HEK293 (cell line): ENCODE measurements around the gene LAMTOR4.

Source experiments
- GLIS1 ChIP-seq: fragments of 450-650 bp; formaldehyde crosslinking; IDR thresholded peaks from 2 replicates; pipeline ENCODE4 v1.5.1; 2016; ENCODE audit warnings: missing biosample characterization, missing genetic modification characterization
- KLF9 ChIP-seq: fragments of 450-650 bp; formaldehyde crosslinking; IDR thresholded peaks from 2 replicates; pipeline ENCODE4 v1.5.1; 2016; ENCODE audit warnings: missing biosample characterization, missing genetic modification characterization, low read depth
- SCRT2 ChIP-seq: fragments of 450-650 bp; formaldehyde crosslinking; IDR thresholded peaks from 2 replicates; pipeline ENCODE4 v1.5.1; 2016; ENCODE audit warnings: missing biosample characterization, missing genetic modification characterization
- TSHZ1 ChIP-seq: fragments of 450-650 bp; formaldehyde crosslinking; IDR thresholded peaks from 2 replicates; pipeline ENCODE4 v1.5.1; 2016; ENCODE audit warnings: missing biosample characterization, missing genetic modification characterization, borderline replicate concordance
- YY2 ChIP-seq: fragments of 450-650 bp; formaldehyde crosslinking; IDR thresholded peaks from 2 replicates; pipeline ENCODE4 v1.5.1; 2016; ENCODE audit warnings: missing biosample characterization, missing genetic modification characterization
- ZEB2 ChIP-seq: fragments of 450-650 bp; formaldehyde crosslinking; IDR thresholded peaks from 2 replicates; pipeline ENCODE4 v1.5.1; 2016; ENCODE audit warnings: missing biosample characterization, missing genetic modification characterization
- ZNF140 ChIP-seq: fragments of 450-650 bp; formaldehyde crosslinking; IDR thresholded peaks from 2 replicates; pipeline ENCODE4 v1.5.1; 2016; ENCODE audit warnings: missing biosample characterization, missing genetic modification characterization
- ZNF324 ChIP-seq: fragments of 450-650 bp; formaldehyde crosslinking; IDR thresholded peaks from 2 replicates; pipeline ENCODE4 v1.5.1; 2016; ENCODE audit warnings: missing biosample characterization, missing genetic modification characterization
- ZNF416 ChIP-seq: fragments of 450-650 bp; formaldehyde crosslinking; IDR thresholded peaks from 2 replicates; pipeline ENCODE4 v1.5.1; 2016; ENCODE audit warnings: missing biosample characterization, missing genetic modification characterization
- ZNF423 ChIP-seq: fragments of 450-650 bp; formaldehyde crosslinking; IDR thresholded peaks from 2 replicates; pipeline ENCODE4 v1.5.1; 2016; ENCODE audit warnings: missing biosample characterization, missing genetic modification characterization
- ZNF426 ChIP-seq: fragments of 450-650 bp; formaldehyde crosslinking; IDR thresholded peaks from 2 replicates; pipeline ENCODE4 v1.5.1; 2017; ENCODE audit warnings: missing biosample characterization, missing genetic modification characterization, mild to moderate bottlenecking, inconsistent platforms, moderate library complexity
- ZNF518A ChIP-seq: fragments of 450-650 bp; formaldehyde crosslinking; conservative IDR thresholded peaks from 2 replicates; pipeline ENCODE4 v1.5.1; 2016; ENCODE audit warnings: low read depth, missing biosample characterization, missing genetic modification characterization
- ZNF548 ChIP-seq: fragments of 450-650 bp; formaldehyde crosslinking; IDR thresholded peaks from 2 replicates; pipeline ENCODE4 v1.5.1; 2016; ENCODE audit warnings: missing biosample characterization, missing genetic modification characterization
- ZNF558 ChIP-seq: fragments of 450-650 bp; formaldehyde crosslinking; IDR thresholded peaks from 2 replicates; pipeline ENCODE4 v1.5.1; 2016; ENCODE audit warnings: missing biosample characterization, missing genetic modification characterization
- ZNF639 ChIP-seq: fragments of 450-650 bp; formaldehyde crosslinking; IDR thresholded peaks from 2 replicates; pipeline ENCODE4 v1.5.1; 2016; ENCODE audit warnings: missing biosample characterization, missing genetic modification characterization
- ZNF664 ChIP-seq: fragments of 450-650 bp; formaldehyde crosslinking; IDR thresholded peaks from 2 replicates; pipeline ENCODE4 v1.5.1; 2016; ENCODE audit warnings: missing biosample characterization, missing genetic modification characterization
- ZSCAN23 ChIP-seq: fragments of 450-650 bp; formaldehyde crosslinking; IDR thresholded peaks from 2 replicates; pipeline ENCODE4 v1.5.1; 2016; ENCODE audit warnings: missing biosample characterization, missing genetic modification characterization
- ZSCAN30 ChIP-seq: fragments of 450-650 bp; IDR thresholded peaks from 2 replicates; pipeline ENCODE4 v1.5.1; 2018; ENCODE audit warnings: missing biosample characterization, mild to moderate bottlenecking, missing genetic modification characterization, moderate library complexity

Gene LAMTOR4

GRCh38 chr7:100158229-100159098 is 9.7 kb downstream of the LAMTOR4 start, which contains the start of gene TRAPPC14 (continued):
- TF ChIP-seq ZNF518A (tag by site-specific recombination), result 0 out of 2 replicates have a peak, but pooled peaks have one; percentile 44
- no peak for TF ChIP-seq ZNF426 (tag by site-specific recombination)
- no peak for TF ChIP-seq SCRT2 (tag by site-specific recombination)
- no peak for TF ChIP-seq YY2 (tag by site-specific recombination)
- 0 out of 2 replicates have a peak, but pooled peaks have one; percentile 39 for TF ChIP-seq ZSCAN30 (tag by site-specific recombination)
- 0 out of 2 replicates have a peak, but pooled peaks have one; percentile 36 for TF ChIP-seq ZNF639 (tag by site-specific recombination)
- no peak for TF ChIP-seq ZSCAN23 (tag by site-specific recombination)
- no peak for TF ChIP-seq ZNF664 (tag by site-specific recombination)
- TF ChIP-seq ZNF140 (tag by site-specific recombination), result no peak
- no peak for TF ChIP-seq TSHZ1 (tag by site-specific recombination)
- TF ChIP-seq KLF9 (tag by site-specific recombination), result peak; percentile 99
- no peak for TF ChIP-seq ZNF423
- no peak for TF ChIP-seq ZNF416 (tag by site-specific recombination)
- peak; percentile 83 for TF ChIP-seq GLIS1
- no peak for TF ChIP-seq ZNF558
- peak; percentile 89; the same call in 1 of the 2 replicates for TF ChIP-seq ZEB2 (tag by site-specific recombination)
- no peak for TF ChIP-seq ZNF324
- TF ChIP-seq ZNF548, result no peak
- TF ChIP-seq, all 188 proteins: peak for 32
